WTC11 (cell line): Measurements from ENCODE around the gene DYNLT3. TPM values are rescaled to one million over a fixed set of nuclear protein-coding genes. Genes with fewer than 3 reads are reported as not detected.

ENCODE experiments used
- ATAC-seq: fragments of 200-7000 bp; cut with Tn5 transposase; 2 replicates; pipeline ENCODE4 v1.10.0; 2021; ENCODE audit warnings: mild to moderate bottlenecking, moderate library complexity
- CTCF ChIA-PET: fragments of 300-600 bp; sonication (Branson Sonifier 250); formaldehyde crosslinking; loops from one replicate; lab custom pipeline; 2021; ENCODE audit warnings: antibody characterized with exemption; lab: Charles Lee
- POLR2A ChIA-PET: fragments of 350-600 bp; sonication (Branson Sonifier 250); formaldehyde crosslinking; loops from one replicate; lab custom pipeline; 2021; ENCODE audit warnings: antibody characterized with exemption; lab: Charles Lee
- DNase-seq: peaks from one replicate; pipeline ENCODE4 v3.0.0; 2021; ENCODE audit warnings: low spot score
- H3K27ac Mint-ChIP-seq: 2 replicates; pipeline ENCODE4 v1.8.0; 2021; ENCODE audit warnings: mixed read lengths
- H3K27me3 Mint-ChIP-seq: 2 replicates; pipeline ENCODE4 v1.8.0; 2021; ENCODE audit warnings: low read depth, mild to moderate bottlenecking, moderate library complexity, mixed read lengths
- H3K36me3 Mint-ChIP-seq: 2 replicates; pipeline ENCODE4 v1.8.0; 2021; ENCODE audit warnings: mixed read lengths
- H3K4me1 Mint-ChIP-seq: 2 replicates; pipeline ENCODE4 v1.8.0; 2022; ENCODE audit warnings: mixed read lengths
- H3K4me3 Mint-ChIP-seq: 2 replicates; pipeline ENCODE4 v1.8.0; 2021; ENCODE audit warnings: mild to moderate bottlenecking, moderate library complexity, mixed read lengths
- H3K9me3 Mint-ChIP-seq: 2 replicates; pipeline ENCODE4 v1.8.0; 2021; ENCODE audit warnings: mixed read lengths
- AFF4 ChIP-seq: sonication (generic); formaldehyde crosslinking; IDR thresholded peaks from 2 replicates; pipeline ENCODE4 v1.8.1; 2023; ENCODE audit warnings: mild to moderate bottlenecking, missing genetic modification reagents, borderline replicate concordance
- ATF3 ChIP-seq: sonication (generic); formaldehyde crosslinking; conservative IDR thresholded peaks from 2 replicates; pipeline ENCODE4 v1.8.1; 2022; ENCODE audit warnings: mild to moderate bottlenecking, missing genetic modification reagents
- E2F4 ChIP-seq: sonication (generic); formaldehyde crosslinking; IDR thresholded peaks from 2 replicates; pipeline ENCODE4 v1.8.1; 2022; ENCODE audit warnings: low read depth, mild to moderate bottlenecking, moderate library complexity, missing genetic modification reagents, borderline replicate concordance
- ERG ChIP-seq: fragments of 250-450 bp; sonication (Bioruptor Pico); IDR thresholded peaks from 2 replicates; pipeline ENCODE4 v1.8.0; 2021; ENCODE audit warnings: mild to moderate bottlenecking
- FOXP4 ChIP-seq: sonication (generic); formaldehyde crosslinking; IDR thresholded peaks from 2 replicates; pipeline ENCODE4 v1.8.0; 2022; ENCODE audit warnings: mild to moderate bottlenecking, missing genetic modification reagents
- JUN ChIP-seq: sonication (generic); formaldehyde crosslinking; IDR thresholded peaks from 2 replicates; pipeline ENCODE4 v1.8.0; 2023; ENCODE audit warnings: mild to moderate bottlenecking, missing genetic modification reagents
- NFATC4 ChIP-seq: fragments of 250-450 bp; sonication (Bioruptor Pico); IDR thresholded peaks from 2 replicates; pipeline ENCODE4 v1.9.0; 2021; ENCODE audit warnings: mild to moderate bottlenecking
- NFE2L1 ChIP-seq: sonication (generic); formaldehyde crosslinking; IDR thresholded peaks from 2 replicates; pipeline ENCODE4 v1.8.1; 2023; ENCODE audit warnings: missing genetic modification reagents
- NFYB ChIP-seq: sonication (generic); formaldehyde crosslinking; conservative IDR thresholded peaks from 2 replicates; pipeline ENCODE4 v1.8.0; 2022; ENCODE audit warnings: low read depth, missing genetic modification reagents
- NR1H2 ChIP-seq: sonication (generic); formaldehyde crosslinking; IDR thresholded peaks from 2 replicates; pipeline ENCODE4 v1.9.0; 2021; ENCODE audit warnings: mild to moderate bottlenecking, moderate library complexity, missing genetic modification reagents
- OVOL2 ChIP-seq: fragments of 250-450 bp; sonication (Bioruptor Pico); IDR thresholded peaks from 2 replicates; pipeline ENCODE4 v1.9.0; 2021; ENCODE audit warnings: mild to moderate bottlenecking, borderline replicate concordance
- PRDM15 ChIP-seq: sonication (generic); formaldehyde crosslinking; IDR thresholded peaks from 2 replicates; pipeline ENCODE4 v1.8.0; 2022; ENCODE audit warnings: missing genetic modification reagents
- TEAD4 ChIP-seq: sonication (generic); formaldehyde crosslinking; IDR thresholded peaks from 2 replicates; pipeline ENCODE4 v1.8.0; 2022; ENCODE audit warnings: mild to moderate bottlenecking, missing genetic modification reagents
- USF2 ChIP-seq: sonication (generic); formaldehyde crosslinking; IDR thresholded peaks from 2 replicates; pipeline ENCODE4 v1.8.1; 2023; ENCODE audit warnings: mild to moderate bottlenecking, missing genetic modification reagents, moderate library complexity
- ZBTB21 ChIP-seq: sonication (generic); formaldehyde crosslinking; IDR thresholded peaks from 2 replicates; pipeline ENCODE4 v1.8.1; 2023; ENCODE audit warnings: mild to moderate bottlenecking, missing genetic modification reagents, borderline replicate concordance
- ZMAT4 ChIP-seq: fragments of 250-450 bp; sonication (Bioruptor Pico); IDR thresholded peaks from 2 replicates; pipeline ENCODE4 v1.9.0; 2021; ENCODE audit warnings: mild to moderate bottlenecking
- ZNF281 ChIP-seq: sonication (generic); formaldehyde crosslinking; IDR thresholded peaks from 2 replicates; pipeline ENCODE4 v1.8.0; 2023; ENCODE audit warnings: mild to moderate bottlenecking, missing genetic modification reagents
- ZNF317 ChIP-seq: sonication (generic); formaldehyde crosslinking; IDR thresholded peaks from 2 replicates; pipeline ENCODE4 v1.8.1; 2023; ENCODE audit warnings: low read depth, mild to moderate bottlenecking, moderate library complexity, missing genetic modification reagents, borderline replicate concordance
- total RNA-seq: library from RNA; stranded (reverse); gene quantifications from 3 replicates; pipeline ENCODE4 v1.2.3, GENCODE V29; 2021

The DYNLT3 gene
- total RNA-seq, 1 experiment from 2014 or later: 5.1 TPM

GRCh38 chrX:37854148-37854547, 6.8 kb upstream of the DYNLT3 start:
- H3K27me3 Mint-ChIP-seq: peaks cover 2% of the 10 kb centered on the region; the same call in 1 of the 2 replicates
- no peak for DNase-seq
- H3K9me3 Mint-ChIP-seq: 0 out of 2 replicates have a peak, but pooled peaks cover 5% of the 10 kb centered on the region
- ChIA-PET POLR2A (interaction anchor here (0.5 kb wide), 1 partner anchor 657 kb away, joined by 5 read pairs; no protein-coding TSS in a partner anchor), CTCF (no interaction called here)
- TF ChIP-seq AFF4 (CRISPR knock-in tag): no peak
- TF ChIP-seq ZMAT4 (CRISPR knock-in tag): no peak
- TF ChIP-seq ZBTB21 (CRISPR knock-in tag): no peak
- TF ChIP-seq NFE2L1: no peak
- TF ChIP-seq E2F4 (CRISPR knock-in tag): no peak
- no peak for TF ChIP-seq ZNF281 (CRISPR knock-in tag)
- TF ChIP-seq PRDM15 (CRISPR knock-in tag): no peak
- no peak for TF ChIP-seq OVOL2 (CRISPR knock-in tag)
- TF ChIP-seq NFYB (CRISPR knock-in tag): no peak
- TF ChIP-seq JUN (CRISPR knock-in tag): no peak
- TF ChIP-seq NR1H2 (CRISPR knock-in tag): no peak
- TF ChIP-seq ATF3 (CRISPR knock-in tag): no peak
- no peak for TF ChIP-seq ZNF317
- no peak for TF ChIP-seq ERG
- TF ChIP-seq TEAD4: no peak
- no peak for TF ChIP-seq USF2 (CRISPR knock-in tag)
- no peak for TF ChIP-seq FOXP4
- no peak for TF ChIP-seq NFATC4 (CRISPR knock-in tag)
- no peak for ATAC-seq
- H3K36me3 Mint-ChIP-seq: no peaks in the 10 kb centered on the region; the same call in 1 of the 2 replicates
- H3K4me3 Mint-ChIP-seq: no peak overlapping the region
- H3K27ac Mint-ChIP-seq: no peak overlapping the region
- no peaks in the 10 kb centered on the region for H3K4me1 Mint-ChIP-seq
